ENCODE data around the gene LMTK3. TPM values are rescaled to one million over a fixed set of nuclear protein-coding genes. Genes with fewer than 3 reads are reported as not detected.
"Not testable (repeated sequence)": the region's sequence is repeated elsewhere in the genome, so short reads cannot be mapped to it uniquely, and the experiment has no call there.

The LMTK3 gene
- total RNA-seq, 4 donors from 2014 or later = 0.28 to 0.52 TPM; not detected in 2

DNA sequence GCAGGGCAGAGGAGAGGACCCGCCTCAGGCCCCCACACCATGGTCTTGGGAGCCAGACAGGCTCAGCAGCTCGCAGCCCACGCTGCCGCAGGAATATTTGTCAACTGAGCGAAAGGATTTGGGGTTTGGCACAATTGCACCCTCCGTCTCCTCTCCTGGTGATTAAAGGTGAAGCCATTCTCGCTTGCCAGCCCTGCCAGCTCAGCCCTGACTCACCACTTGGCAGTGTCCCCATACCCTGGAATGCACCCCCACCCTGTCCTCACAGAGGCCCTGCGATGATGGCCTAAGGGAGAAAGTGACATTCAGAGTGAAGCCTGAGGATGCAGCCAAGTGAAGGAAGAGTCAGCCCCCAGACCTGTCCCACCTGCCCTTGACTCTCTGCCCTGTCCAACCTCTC is 23.7 kb downstream of the LMTK3 start:
- no peak for DNase-seq
- Histone ChIP-seq H3K4me3 (no peak overlapping the region), H3K27ac (no peak overlapping the region), H3K9me3 (no peaks in the 10 kb centered on the region), H3K36me3 (no peaks in the 10 kb centered on the region), H3K27me3 (no peaks in the 10 kb centered on the region), H3K4me1 (peaks cover 0 to 7% of the 10 kb centered on the region in 2 donors)
- TF ChIP-seq POLR2A (IDR thresholded peaks at IDR 0.05) = no peak
- TF ChIP-seq, protein P1, sequence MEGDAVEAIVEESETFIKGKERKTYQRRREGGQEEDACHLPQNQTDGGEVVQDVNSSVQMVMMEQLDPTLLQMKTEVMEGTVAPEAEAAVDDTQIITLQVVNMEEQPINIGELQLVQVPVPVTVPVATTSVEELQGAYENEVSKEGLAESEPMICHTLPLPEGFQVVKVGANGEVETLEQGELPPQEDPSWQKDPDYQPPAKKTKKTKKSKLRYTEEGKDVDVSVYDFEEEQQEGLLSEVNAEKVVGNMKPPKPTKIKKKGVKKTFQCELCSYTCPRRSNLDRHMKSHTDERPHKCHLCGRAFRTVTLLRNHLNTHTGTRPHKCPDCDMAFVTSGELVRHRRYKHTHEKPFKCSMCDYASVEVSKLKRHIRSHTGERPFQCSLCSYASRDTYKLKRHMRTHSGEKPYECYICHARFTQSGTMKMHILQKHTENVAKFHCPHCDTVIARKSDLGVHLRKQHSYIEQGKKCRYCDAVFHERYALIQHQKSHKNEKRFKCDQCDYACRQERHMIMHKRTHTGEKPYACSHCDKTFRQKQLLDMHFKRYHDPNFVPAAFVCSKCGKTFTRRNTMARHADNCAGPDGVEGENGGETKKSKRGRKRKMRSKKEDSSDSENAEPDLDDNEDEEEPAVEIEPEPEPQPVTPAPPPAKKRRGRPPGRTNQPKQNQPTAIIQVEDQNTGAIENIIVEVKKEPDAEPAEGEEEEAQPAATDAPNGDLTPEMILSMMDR (IDR thresholded peaks at IDR 0.05) = no peak
- intact Hi-C loops (cut with DNase I; ENCODE audit: low total_unique reads) = no loop called here

GRCh38 chr19:48487544-48487943 is 24.1 kb downstream of the LMTK3 start:
- H3K9me3 ChIP-seq = no peaks in the 10 kb centered on the region
- no peaks in the 10 kb centered on the region for H3K27me3 ChIP-seq
- TF ChIP-seq, protein P1 (IDR thresholded peaks at IDR 0.05) = no peak
- no peak for TF ChIP-seq POLR2A (IDR thresholded peaks at IDR 0.05)
- H3K27ac ChIP-seq = no peak overlapping the region
- peaks cover 0 to 7% of the 10 kb centered on the region in 2 donors for H3K4me1 ChIP-seq
- H3K4me3 ChIP-seq = no peak overlapping the region
- DNase-seq = no peak
- intact Hi-C loops (cut with DNase I; ENCODE audit: low total_unique reads) = no loop called here
- H3K36me3 ChIP-seq = no peaks in the 10 kb centered on the region

GRCh38 chr19:48486706-48487105 is 24.9 kb downstream of the LMTK3 start:
- intact Hi-C loops (cut with DNase I; ENCODE audit: low total_unique reads) = not testable (repeated sequence)

GRCh38 chr19:48484931-48485612 is 26.6 kb downstream of the LMTK3 start:
- no peak for DNase-seq
- Histone ChIP-seq H3K4me3 (no peak overlapping the region), H3K4me1 (no peaks in the 10 kb centered on the region), H3K27me3 (no peaks in the 10 kb centered on the region), H3K9me3 (no peaks in the 10 kb centered on the region), H3K36me3 (no peaks in the 10 kb centered on the region), H3K27ac (no peak overlapping the region)
- no peak for TF ChIP-seq POLR2A (IDR thresholded peaks at IDR 0.05)
- TF ChIP-seq, protein P1 (IDR thresholded peaks at IDR 0.05) = no peak
- intact Hi-C loops (cut with DNase I; ENCODE audit: low total_unique reads) = no loop called here

More at GRCh38 chr19:48486706-48487105, 24.9 kb downstream of the LMTK3 start:
- H3K4me3 ChIP-seq, H3K27ac ChIP-seq, H3K9me3 ChIP-seq, H3K36me3 ChIP-seq, H3K4me1 ChIP-seq, DNase-seq, H3K27me3 ChIP-seq: not testable (repeated sequence)

GRCh38 chr19:48484247-48484893 is 27.3 kb downstream of the LMTK3 start:
- no peaks in the 10 kb centered on the region for H3K9me3 ChIP-seq
- no peaks in the 10 kb centered on the region for H3K36me3 ChIP-seq
- no peaks in the 10 kb centered on the region for H3K27me3 ChIP-seq
- no peak for DNase-seq
- no peak overlapping the region for H3K27ac ChIP-seq
- H3K4me3 ChIP-seq = no peak overlapping the region
- intact Hi-C loops (cut with DNase I; ENCODE audit: low total_unique reads) = no loop called here
- no peaks in the 10 kb centered on the region for H3K4me1 ChIP-seq
- TF ChIP-seq, protein P1 (IDR thresholded peaks at IDR 0.05) = no peak
- no peak for TF ChIP-seq POLR2A (IDR thresholded peaks at IDR 0.05)
